Suprapubic skin (tissue), 4 donors: ENCODE results near the gene CCND1.

Experiments
- POLR2A ChIP-seq, 2 donors: fragments of 450-650 bp; IDR thresholded peaks; one replicate each; pipeline ENCODE4 v1.6.1; 2017; ENCODE audit warnings: antibody characterized with exemption in 2 of 2, mild to moderate bottlenecking in 2 of 2, moderate library complexity in 2 of 2
- POLR2AphosphoS5 ChIP-seq, 3 donors: sonication (generic); formaldehyde crosslinking; IDR thresholded peaks; one replicate each; pipeline ENCODE4 v1.6.1; 2017; ENCODE audit warnings: antibody characterized with exemption in 3 of 3
- TF ChIP-seq, protein P1 (sequence below), 2 donors: fragments of 200-600 bp in 1 of 2; fragments of 450-650 bp in 1 of 2; sonication (generic) in 1 of 2; IDR thresholded peaks; one replicate each; pipeline ENCODE4 v1.5.1; 2016 to 2019; ENCODE audit warnings: antibody characterized with exemption in 2 of 2, mild to moderate bottlenecking in 1 of 2, moderate library complexity in 1 of 2

DNA sequence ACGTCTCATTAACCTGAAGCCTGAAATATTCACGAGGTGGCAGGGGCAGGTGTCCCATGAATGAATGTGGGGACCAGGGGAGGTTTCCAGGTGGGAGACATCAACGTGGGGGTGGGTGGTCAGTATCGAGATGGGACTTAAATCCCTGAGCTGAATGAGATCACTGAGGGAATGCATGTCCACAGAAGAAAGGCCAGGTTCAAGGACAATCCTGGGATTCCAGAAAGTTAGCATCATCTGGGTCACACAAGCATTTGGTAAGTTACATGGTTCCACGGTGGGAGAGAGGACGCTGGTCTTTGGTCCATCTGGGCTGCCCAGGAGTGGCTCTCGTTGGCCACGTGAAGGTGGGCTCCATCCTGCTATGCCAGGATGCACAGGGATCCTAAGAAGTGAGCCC, 22.7 kb upstream of the CCND1 start:
- TF ChIP-seq, protein P1, sequence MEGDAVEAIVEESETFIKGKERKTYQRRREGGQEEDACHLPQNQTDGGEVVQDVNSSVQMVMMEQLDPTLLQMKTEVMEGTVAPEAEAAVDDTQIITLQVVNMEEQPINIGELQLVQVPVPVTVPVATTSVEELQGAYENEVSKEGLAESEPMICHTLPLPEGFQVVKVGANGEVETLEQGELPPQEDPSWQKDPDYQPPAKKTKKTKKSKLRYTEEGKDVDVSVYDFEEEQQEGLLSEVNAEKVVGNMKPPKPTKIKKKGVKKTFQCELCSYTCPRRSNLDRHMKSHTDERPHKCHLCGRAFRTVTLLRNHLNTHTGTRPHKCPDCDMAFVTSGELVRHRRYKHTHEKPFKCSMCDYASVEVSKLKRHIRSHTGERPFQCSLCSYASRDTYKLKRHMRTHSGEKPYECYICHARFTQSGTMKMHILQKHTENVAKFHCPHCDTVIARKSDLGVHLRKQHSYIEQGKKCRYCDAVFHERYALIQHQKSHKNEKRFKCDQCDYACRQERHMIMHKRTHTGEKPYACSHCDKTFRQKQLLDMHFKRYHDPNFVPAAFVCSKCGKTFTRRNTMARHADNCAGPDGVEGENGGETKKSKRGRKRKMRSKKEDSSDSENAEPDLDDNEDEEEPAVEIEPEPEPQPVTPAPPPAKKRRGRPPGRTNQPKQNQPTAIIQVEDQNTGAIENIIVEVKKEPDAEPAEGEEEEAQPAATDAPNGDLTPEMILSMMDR (IDR thresholded peaks at IDR 0.05), result no peak
- TF ChIP-seq POLR2A (IDR thresholded peaks at IDR 0.05), result no peak
- no peak for TF ChIP-seq POLR2AphosphoS5 (IDR thresholded peaks at IDR 0.05)
